SK-N-SH (cell line): ENCODE data around the gene RHNO1.

Experiments
- CTCF ChIP-seq: fragments of 200-600 bp; sonication (generic); IDR thresholded peaks from 2 replicates; pipeline ENCODE4 v1.6.1; 2017; ENCODE audit warnings: antibody characterized with exemption, mild to moderate bottlenecking, moderate library complexity
- EP300 ChIP-seq, 2 experiments: IDR thresholded peaks; 2 replicates each; pipeline versions ENCODE4 v1.4.0 to v1.6.1; 2012; ENCODE audit warnings: borderline replicate concordance in 1 of 2, low read depth in 1 of 2, low read length in 1 of 2
- TF ChIP-seq, protein P1 (sequence below): IDR thresholded peaks from 2 replicates; pipeline ENCODE4 v1.4.0; 2012; ENCODE audit warnings: low read depth, borderline replicate concordance

DNA sequence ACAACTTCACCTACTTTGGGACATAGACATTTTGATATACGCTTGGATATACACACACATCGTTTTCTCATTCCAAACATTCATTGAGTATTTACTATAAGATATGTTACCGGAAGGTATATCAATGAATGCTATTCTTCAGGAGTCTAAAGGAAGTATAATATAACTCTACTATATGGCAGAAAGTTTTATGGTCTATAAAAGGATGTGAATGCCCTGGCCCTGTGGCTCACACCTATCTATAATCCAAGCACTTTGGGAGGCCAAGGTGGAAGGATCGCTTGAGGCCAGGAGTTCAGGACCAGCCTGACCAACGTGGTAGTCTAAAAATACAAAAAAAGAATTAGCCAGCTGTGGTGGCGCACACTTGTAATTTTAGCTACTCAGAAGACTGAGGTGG is 47.7 kb upstream of the RHNO1 start:
- TF ChIP-seq EP300 (IDR thresholded peaks at IDR 0.05; ENCODE audit: borderline replicate concordance in 1 of 2, low read depth in 1 of 2, low read length in 1 of 2): no peak
- TF ChIP-seq, protein P1, sequence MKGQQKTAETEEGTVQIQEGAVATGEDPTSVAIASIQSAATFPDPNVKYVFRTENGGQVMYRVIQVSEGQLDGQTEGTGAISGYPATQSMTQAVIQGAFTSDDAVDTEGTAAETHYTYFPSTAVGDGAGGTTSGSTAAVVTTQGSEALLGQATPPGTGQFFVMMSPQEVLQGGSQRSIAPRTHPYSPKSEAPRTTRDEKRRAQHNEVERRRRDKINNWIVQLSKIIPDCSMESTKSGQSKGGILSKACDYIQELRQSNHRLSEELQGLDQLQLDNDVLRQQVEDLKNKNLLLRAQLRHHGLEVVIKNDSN: no peak
- no peak for TF ChIP-seq CTCF
